ENCODE results near the gene GRHL1. TPM values are rescaled to one million over a fixed set of nuclear protein-coding genes. Genes with fewer than 3 reads are reported as not detected.

The GRHL1 gene
- total and polyA plus RNA-seq, 2 experiments from 2014 or later: 2.9 to 4.2 TPM

- TF ChIP-seq CTCF (conservative IDR thresholded peaks at IDR 0.05; ENCODE audit: low read depth in 2 of 2) (no peak), CREB1 (CRISPR knock-in tag; IDR thresholded peaks at IDR 0.05; ENCODE audit: low read depth) (no peak)
Measured at GRCh38 chr2:9981655-9982054, 30.2 kb downstream of the GRHL1 start (continued).

- no peak for ATAC-seq
- TF ChIP-seq JUNB (IDR thresholded peaks at IDR 0.05; ENCODE audit: unreplicated experiment) (no peak), ZNF331 (CRISPR knock-in tag; IDR thresholded peaks at IDR 0.05; ENCODE audit: low read depth) (no peak), POLR2AphosphoS5 (IDR thresholded peaks at IDR 0.05; ENCODE audit: low read depth) (no peak), ETS1 (IDR thresholded peaks at IDR 0.05) (no peak), EZH2 (IDR thresholded peaks at IDR 0.05; ENCODE audit: low read depth, unreplicated experiment) (no peak), STAT1 (IDR thresholded peaks at IDR 0.05; ENCODE audit: unreplicated experiment) (no peak), ZNF114 (CRISPR knock-in tag; IDR thresholded peaks at IDR 0.05) (no peak), CREB1 (CRISPR knock-in tag; IDR thresholded peaks at IDR 0.05; ENCODE audit: low read depth) (no peak), REST (IDR thresholded peaks at IDR 0.05; ENCODE audit: unreplicated experiment) (no peak), CTCF (conservative IDR thresholded peaks at IDR 0.05; ENCODE audit: low read depth in 2 of 2) (no peak), NANOG (IDR thresholded peaks at IDR 0.05; ENCODE audit: borderline replicate concordance) (no peak)
Measured at GRCh38 chr2:9982248-9982647, 30.8 kb downstream of the GRHL1 start.

More at GRCh38 chr2:9982248-9982647, 30.8 kb downstream of the GRHL1 start:
- H3K9me2 ChIP-seq (ENCODE audit: insufficient read depth): 0 out of 2 replicates have a peak, but pooled peaks cover 3% of the 10 kb centered on the region
- no peaks in the 10 kb centered on the region for H3K36me3 Mint-ChIP-seq (ENCODE audit: low read depth)
- H2AFZ ChIP-seq: no peak overlapping the region
- no peak for DNase-seq (ENCODE audit: low spot score)
- peaks cover 2% of the 10 kb centered on the region for H3K27me3 Mint-ChIP-seq (ENCODE audit: insufficient read depth, low read depth, poor library complexity)
- H3K27ac ChIP-seq (ENCODE audit: low read depth): no peak overlapping the region
- H3K4me1 ChIP-seq (ENCODE audit: insufficient read depth): no peaks in the 10 kb centered on the region
- no peak overlapping the region for H3K27ac Mint-ChIP-seq
- H3F3A ChIP-seq (replicated peaks; ENCODE audit: low read depth): no peaks in the 10 kb centered on the region
- H3K4me3 ChIP-seq: no peak overlapping the region
- H3K36me3 ChIP-seq (ENCODE audit: insufficient read depth): no peaks in the 10 kb centered on the region
- H4K20me1 ChIP-seq (replicated peaks; ENCODE audit: insufficient read depth): 0 out of 2 replicates have a peak, but pooled peaks cover 2% of the 10 kb centered on the region
- no peaks in the 10 kb centered on the region for H3K27me3 ChIP-seq (ENCODE audit: insufficient read depth)
- no peaks in the 10 kb centered on the region for H3K9me3 Mint-ChIP-seq
- no peaks in the 10 kb centered on the region for H3K4me1 Mint-ChIP-seq
- no peak overlapping the region for H3K4me3 Mint-ChIP-seq
- no peak overlapping the region for H3K4me2 ChIP-seq
- H3K79me2 ChIP-seq (replicated peaks; ENCODE audit: insufficient read depth): no peaks in the 10 kb centered on the region
